Activated CD8-positive, alpha-beta T cell treated with anti-CD3 and anti-CD28 coated beads for 36 hours (primary cell): Measurements from ENCODE around the gene ATAD2B. TPM values are rescaled to one million over a fixed set of nuclear protein-coding genes. Genes with fewer than 3 reads are reported as not detected.
A peak's percentile ranks its signal among the peaks of the same experiment; 100 is the strongest.
"Not testable (repeated sequence)": the region's sequence is repeated elsewhere in the genome, so short reads cannot be mapped to it uniquely, and the experiment has no call there.

Experiments used
- ATAC-seq: fragments of 200-7000 bp; cut with Tn5 transposase; one replicate; pipeline ENCODE4 v1.10.0; 2021; ENCODE audit warnings: mild to moderate bottlenecking, moderate library complexity
- CTCF ChIA-PET: fragments of 350-600 bp; sonication (Branson Sonifier 250); formaldehyde crosslinking; loops from one replicate; lab custom pipeline; 2021; ENCODE audit warnings: antibody characterized with exemption; lab: Charles Lee
- POLR2A ChIA-PET: fragments of 350-600 bp; sonication (Branson Sonifier 250); formaldehyde crosslinking; loops from one replicate; lab custom pipeline; 2021; ENCODE audit warnings: antibody characterized with exemption; lab: Charles Lee
- DNase-seq: peaks from one replicate; pipeline ENCODE4 v3.0.0-alpha.2; 2020
- H3K27ac Mint-ChIP-seq: one replicate; pipeline ENCODE4 v1.8.0; 2021; ENCODE audit warnings: mild to moderate bottlenecking, mixed read lengths
- H3K27me3 Mint-ChIP-seq: one replicate; pipeline ENCODE4 v1.8.0; 2021; ENCODE audit warnings: mixed read lengths
- H3K36me3 Mint-ChIP-seq: one replicate; pipeline ENCODE4 v1.8.0; 2021; ENCODE audit warnings: low read depth, mixed read lengths
- H3K4me1 Mint-ChIP-seq: one replicate; pipeline ENCODE4 v1.8.0; 2021; ENCODE audit warnings: low read depth, mixed read lengths
- H3K4me3 Mint-ChIP-seq: one replicate; pipeline ENCODE4 v1.8.0; 2021; ENCODE audit warnings: mild to moderate bottlenecking, moderate library complexity, mixed read lengths
- H3K9me3 Mint-ChIP-seq: one replicate; pipeline ENCODE4 v1.8.0; 2021; ENCODE audit warnings: mixed read lengths
- CTCF ChIP-seq: fragments of 200-600 bp; IDR thresholded peaks from one replicate; pipeline ENCODE4 v1.8.0; 2022; ENCODE audit warnings: antibody characterized with exemption, mild to moderate bottlenecking
- intact Hi-C: fragments of 100-400 bp; cut with micrococcal nuclease; formaldehyde crosslinking; loops from one replicate; pipeline ENCODE4 v1.10.0; 2022
- total RNA-seq, 2 experiments: library from RNA; stranded (reverse); gene quantifications; one replicate each; pipeline ENCODE4 v1.2.3, GENCODE V29; 2021

ATAD2B gene
- 10 to 100 TPM; 12.5 to 13.2 TPM for total RNA-seq

GRCh38 chr2:23926750-23927571, at the start of gene ATAD2B:
TSS of gene ATAD2B (minus strand) at chr2:23927123. CDS start at chr2:23926770, 353 bp downstream.
- Mint-ChIP-seq H3K9me3 (no peaks in the 10 kb centered on the region), H3K36me3 (no peaks in the 10 kb centered on the region), H3K27ac (peak within 1 kb of the TSS; percentile 99), H3K4me3 (peak within 1 kb of the TSS; percentile 95), H3K27me3 (no peaks in the 10 kb centered on the region), H3K4me1 (peaks cover 42% of the 10 kb centered on the region)
- peak; percentile 88 for ATAC-seq
- DNase-seq, result peak; percentile 94
- ChIA-PET POLR2A (interaction anchor here (0.6 to 5.6 kb wide), 33 partner anchors 8 to 309 kb away, joined by 3 to 63 read pairs (median 4); partner anchors contain the start of genes SF3B6, TP53I3, UBXN2A and WDCP), CTCF (interaction anchor here (0.8 to 7.1 kb wide), 27 partner anchors 9 to 197 kb away, joined by 3 to 74 read pairs (median 4); partner anchors contain the start of genes FKBP1B, SF3B6, TP53I3 and UBXN2A)
- intact Hi-C loops, result loop anchor here (5.0 kb wide), 1 partner anchor 150 kb away; the partner anchor contains the start of gene SF3B6
- peak; percentile 67 for TF ChIP-seq CTCF

DNA sequence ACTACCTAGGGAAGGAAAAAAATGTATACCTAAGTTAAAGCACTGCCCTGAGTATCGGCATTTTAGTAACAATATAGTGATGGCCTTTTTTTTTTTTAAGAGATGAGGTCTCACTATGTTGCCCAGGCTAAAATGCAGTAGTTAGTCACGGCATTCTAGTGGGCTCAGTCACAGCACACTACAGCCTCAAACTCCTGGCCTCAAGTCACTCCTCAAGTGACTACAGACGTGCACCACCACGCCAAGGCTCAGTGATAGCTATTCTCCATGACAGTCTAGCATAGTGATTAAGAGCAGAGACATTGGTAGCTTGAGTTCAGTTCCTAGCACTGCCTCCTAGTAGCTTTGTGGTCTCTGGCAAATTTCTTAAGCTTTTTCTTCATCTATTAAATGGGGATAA, 40.9 kb upstream of the ATAD2B start:
- Mint-ChIP-seq H3K27me3 (no peaks in the 10 kb centered on the region), H3K36me3 (peaks cover 1% of the 10 kb centered on the region), H3K27ac (no peak overlapping the region), H3K4me1 (no peaks in the 10 kb centered on the region), H3K4me3 (no peak overlapping the region), H3K9me3 (no peaks in the 10 kb centered on the region)
- ChIA-PET CTCF (no interaction called here), POLR2A (no interaction called here)
- intact Hi-C loops, result no loop called here
- DNase-seq, result no peak
- TF ChIP-seq CTCF, result no peak
- no peak for ATAC-seq

GRCh38 chr2:23954325-23955014, 27.5 kb upstream of the ATAD2B start:
- no peak for TF ChIP-seq CTCF
- no peak for ATAC-seq
- peaks cover 5% of the 10 kb centered on the region for H3K4me1 Mint-ChIP-seq
- ChIA-PET POLR2A (no interaction called here), CTCF (no interaction called here)
- no peak overlapping the region for H3K27ac Mint-ChIP-seq
- no peak overlapping the region for H3K4me3 Mint-ChIP-seq
- H3K9me3 Mint-ChIP-seq, result no peaks in the 10 kb centered on the region
- no peak for DNase-seq
- H3K36me3 Mint-ChIP-seq, result no peaks in the 10 kb centered on the region
- intact Hi-C loops, result no loop called here
- H3K27me3 Mint-ChIP-seq, result no peaks in the 10 kb centered on the region

- no peak for ATAC-seq
- no peak for DNase-seq
- POLR2A ChIA-PET, result interaction anchor here (0.8 kb wide), 1 partner anchor 26 kb away, joined by 5 read pairs; no protein-coding TSS in a partner anchor
- H3K4me3 Mint-ChIP-seq, result no peak overlapping the region
- H3K9me3 Mint-ChIP-seq, result no peaks in the 10 kb centered on the region
- H3K4me1 Mint-ChIP-seq, result peaks cover 5% of the 10 kb centered on the region
- intact Hi-C loops, result no loop called here
- no peak overlapping the region for H3K27ac Mint-ChIP-seq
- no peaks in the 10 kb centered on the region for H3K36me3 Mint-ChIP-seq
- no peaks in the 10 kb centered on the region for H3K27me3 Mint-ChIP-seq
- no peak for TF ChIP-seq CTCF
- CTCF ChIA-PET, result interaction anchor here (1.6 kb wide), 1 partner anchor 27 kb away, joined by 4 read pairs; the partner anchor contains the start of gene ATAD2B
Measured at GRCh38 chr2:23953625-23954024, 26.7 kb upstream of the ATAD2B start.

GRCh38 chr2:23952558-23952957, 25.6 kb upstream of the ATAD2B start:
- POLR2A ChIA-PET, result interaction anchor here (1.7 kb wide), 1 partner anchor 26 kb away, joined by 3 read pairs; no protein-coding TSS in a partner anchor
- ATAC-seq, intact Hi-C loops, H3K4me3 Mint-ChIP-seq, H3K27ac Mint-ChIP-seq, DNase-seq, H3K9me3 Mint-ChIP-seq, H3K27me3 Mint-ChIP-seq, H3K4me1 Mint-ChIP-seq, H3K36me3 Mint-ChIP-seq: not testable (repeated sequence)
- CTCF ChIA-PET, result interaction anchor here (1.0 to 1.6 kb wide), 2 partner anchors 12 to 25 kb away, joined by 3 to 4 read pairs; partner anchors contain the start of gene ATAD2B
